ENCODE results near the gene ACAA1.

DNA sequence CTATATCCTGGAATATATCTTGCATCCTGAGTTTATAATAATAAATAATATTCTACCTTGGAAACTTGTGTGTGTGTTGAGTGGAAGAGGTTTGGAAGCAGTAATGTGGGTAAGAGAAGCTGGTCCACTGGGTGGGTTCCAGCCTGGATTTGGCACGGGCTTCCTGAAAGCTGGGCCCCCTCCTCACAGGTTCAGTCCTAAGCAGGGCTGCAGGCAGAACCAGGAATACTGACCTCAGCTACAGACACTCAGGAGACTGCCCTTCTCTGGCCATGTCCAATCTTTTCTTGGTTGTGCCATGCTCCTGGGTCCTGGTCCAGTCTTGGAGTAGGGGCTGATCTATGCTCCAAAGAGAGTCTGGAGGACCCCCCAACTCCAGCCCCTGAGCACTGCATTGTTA is 6.0 kb upstream of the ACAA1 start:
- TF ChIP-seq, protein P1, sequence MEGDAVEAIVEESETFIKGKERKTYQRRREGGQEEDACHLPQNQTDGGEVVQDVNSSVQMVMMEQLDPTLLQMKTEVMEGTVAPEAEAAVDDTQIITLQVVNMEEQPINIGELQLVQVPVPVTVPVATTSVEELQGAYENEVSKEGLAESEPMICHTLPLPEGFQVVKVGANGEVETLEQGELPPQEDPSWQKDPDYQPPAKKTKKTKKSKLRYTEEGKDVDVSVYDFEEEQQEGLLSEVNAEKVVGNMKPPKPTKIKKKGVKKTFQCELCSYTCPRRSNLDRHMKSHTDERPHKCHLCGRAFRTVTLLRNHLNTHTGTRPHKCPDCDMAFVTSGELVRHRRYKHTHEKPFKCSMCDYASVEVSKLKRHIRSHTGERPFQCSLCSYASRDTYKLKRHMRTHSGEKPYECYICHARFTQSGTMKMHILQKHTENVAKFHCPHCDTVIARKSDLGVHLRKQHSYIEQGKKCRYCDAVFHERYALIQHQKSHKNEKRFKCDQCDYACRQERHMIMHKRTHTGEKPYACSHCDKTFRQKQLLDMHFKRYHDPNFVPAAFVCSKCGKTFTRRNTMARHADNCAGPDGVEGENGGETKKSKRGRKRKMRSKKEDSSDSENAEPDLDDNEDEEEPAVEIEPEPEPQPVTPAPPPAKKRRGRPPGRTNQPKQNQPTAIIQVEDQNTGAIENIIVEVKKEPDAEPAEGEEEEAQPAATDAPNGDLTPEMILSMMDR (IDR thresholded peaks at IDR 0.05) = no peak
- no peak for TF ChIP-seq POLR2AphosphoS5 (IDR thresholded peaks at IDR 0.05; ENCODE audit: low read depth, low read length)
- TF ChIP-seq, protein P2, sequence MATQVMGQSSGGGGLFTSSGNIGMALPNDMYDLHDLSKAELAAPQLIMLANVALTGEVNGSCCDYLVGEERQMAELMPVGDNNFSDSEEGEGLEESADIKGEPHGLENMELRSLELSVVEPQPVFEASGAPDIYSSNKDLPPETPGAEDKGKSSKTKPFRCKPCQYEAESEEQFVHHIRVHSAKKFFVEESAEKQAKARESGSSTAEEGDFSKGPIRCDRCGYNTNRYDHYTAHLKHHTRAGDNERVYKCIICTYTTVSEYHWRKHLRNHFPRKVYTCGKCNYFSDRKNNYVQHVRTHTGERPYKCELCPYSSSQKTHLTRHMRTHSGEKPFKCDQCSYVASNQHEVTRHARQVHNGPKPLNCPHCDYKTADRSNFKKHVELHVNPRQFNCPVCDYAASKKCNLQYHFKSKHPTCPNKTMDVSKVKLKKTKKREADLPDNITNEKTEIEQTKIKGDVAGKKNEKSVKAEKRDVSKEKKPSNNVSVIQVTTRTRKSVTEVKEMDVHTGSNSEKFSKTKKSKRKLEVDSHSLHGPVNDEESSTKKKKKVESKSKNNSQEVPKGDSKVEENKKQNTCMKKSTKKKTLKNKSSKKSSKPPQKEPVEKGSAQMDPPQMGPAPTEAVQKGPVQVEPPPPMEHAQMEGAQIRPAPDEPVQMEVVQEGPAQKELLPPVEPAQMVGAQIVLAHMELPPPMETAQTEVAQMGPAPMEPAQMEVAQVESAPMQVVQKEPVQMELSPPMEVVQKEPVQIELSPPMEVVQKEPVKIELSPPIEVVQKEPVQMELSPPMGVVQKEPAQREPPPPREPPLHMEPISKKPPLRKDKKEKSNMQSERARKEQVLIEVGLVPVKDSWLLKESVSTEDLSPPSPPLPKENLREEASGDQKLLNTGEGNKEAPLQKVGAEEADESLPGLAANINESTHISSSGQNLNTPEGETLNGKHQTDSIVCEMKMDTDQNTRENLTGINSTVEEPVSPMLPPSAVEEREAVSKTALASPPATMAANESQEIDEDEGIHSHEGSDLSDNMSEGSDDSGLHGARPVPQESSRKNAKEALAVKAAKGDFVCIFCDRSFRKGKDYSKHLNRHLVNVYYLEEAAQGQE (IDR thresholded peaks at IDR 0.05; ENCODE audit: insufficient read depth in 1 of 2, low read depth in 2 of 2, low read length in 1 of 2) = no peak
- no peak for TF ChIP-seq SIN3A (IDR thresholded peaks at IDR 0.05; ENCODE audit: borderline replicate concordance, insufficient read depth, low read depth, low read length)
- TF ChIP-seq TCF7L2 (IDR thresholded peaks at IDR 0.05; ENCODE audit: low read depth, low read length) = no peak
